ENCODE results near the gene HNMT. TPM values are rescaled to one million over a fixed set of nuclear protein-coding genes. Genes with fewer than 3 reads are reported as not detected.

Gene HNMT
- total and polyA plus RNA-seq, 2 of the 13 experiments (the other 11 are each of a cell fraction or from before 2014, with no cell fraction given) = 279 to 309 TPM

- 0 out of 2 replicates have a peak, but pooled peaks have one; percentile 46 for TF ChIP-seq AKNA (CRISPR knock-in tag; IDR thresholded peaks at IDR 0.05; ENCODE audit: borderline replicate concordance)
- peak; percentile 76; the same call in 1 of the 2 replicates for TF ChIP-seq CHD4 (IDR thresholded peaks at IDR 0.05; ENCODE audit: borderline replicate concordance, low read length)
- TF ChIP-seq TBX2 (CRISPR knock-in tag; IDR thresholded peaks at IDR 0.05; ENCODE audit: borderline replicate concordance) = no peak
- no peak for TF ChIP-seq ZNF576 (CRISPR knock-in tag; IDR thresholded peaks at IDR 0.05)
- TF ChIP-seq RCOR2 (CRISPR knock-in tag; IDR thresholded peaks at IDR 0.05) = no peak
- 0 out of 2 replicates have a peak, but pooled peaks have one; percentile 19 for TF ChIP-seq ZFP1 (CRISPR knock-in tag; IDR thresholded peaks at IDR 0.05)
- TF ChIP-seq HOMEZ (CRISPR knock-in tag; IDR thresholded peaks at IDR 0.05; ENCODE audit: low read depth) = 0 out of 2 replicates have a peak, but pooled peaks have one; percentile 11
- TF ChIP-seq LCORL (IDR thresholded peaks at IDR 0.05) = no peak
- TF ChIP-seq LCORL (CRISPR knock-in tag; IDR thresholded peaks at IDR 0.05) = no peak
- TF ChIP-seq NCOA2 (CRISPR knock-in tag; IDR thresholded peaks at IDR 0.05) = no peak
- TF ChIP-seq FOSL2 (CRISPR knock-in tag; IDR thresholded peaks at IDR 0.05) = no peak
- no peak for TF ChIP-seq ZNF20 (CRISPR knock-in tag; IDR thresholded peaks at IDR 0.05)
- TF ChIP-seq POLR2AphosphoS5 (IDR thresholded peaks at IDR 0.05; ENCODE audit: low read depth, low read length) = peak; percentile 45; the same call in 1 of the 2 replicates
- TF ChIP-seq ZNF775 (CRISPR knock-in tag; IDR thresholded peaks at IDR 0.05; ENCODE audit: borderline replicate concordance) = 0 out of 2 replicates have a peak, but pooled peaks have one; percentile 8
- no peak for TF ChIP-seq ZFP90 (CRISPR knock-in tag; IDR thresholded peaks at IDR 0.05; ENCODE audit: borderline replicate concordance)
- TF ChIP-seq ZNF558 (CRISPR knock-in tag; IDR thresholded peaks at IDR 0.05; ENCODE audit: borderline replicate concordance) = no peak
- no peak for TF ChIP-seq ZBTB44 (CRISPR knock-in tag; IDR thresholded peaks at IDR 0.05)
- no peak for TF ChIP-seq SOX13 (IDR thresholded peaks at IDR 0.05)
- 0 out of 4 replicates have a peak, but pooled peaks of 1 of the 2 experiments have one; percentile 10 for TF ChIP-seq SOX13 (CRISPR knock-in tag; conservative IDR thresholded peaks at IDR 0.05 in 1 of 2, IDR thresholded peaks at IDR 0.05 in 1 of 2)
- 0 out of 2 replicates have a peak, but pooled peaks have one; percentile 26 for TF ChIP-seq ATF1 (CRISPR knock-in tag; IDR thresholded peaks at IDR 0.05)
- TF ChIP-seq KLF16 (CRISPR knock-in tag; IDR thresholded peaks at IDR 0.05) = no peak
- no peak for TF ChIP-seq MTF2 (CRISPR knock-in tag; IDR thresholded peaks at IDR 0.05; ENCODE audit: borderline replicate concordance)
- no peak for TF ChIP-seq ZSCAN31 (CRISPR knock-in tag; IDR thresholded peaks at IDR 0.05; ENCODE audit: low read depth)
- no peak for TF ChIP-seq ARNTL (CRISPR knock-in tag; IDR thresholded peaks at IDR 0.05)
- TF ChIP-seq ZNF207 (IDR thresholded peaks at IDR 0.05; ENCODE audit: borderline replicate concordance) = no peak
Observed at GRCh38 chr2:137969418-137969765, 5.1 kb downstream of the HNMT start (continued).

Measured in HepG2 (cell line).